HG02588 (cell line): ENCODE results near the gene PHLDB2.

Experiments
- ATAC-seq: cut with Tn5 transposase; IDR thresholded peaks from one replicate; pipeline ENCODE4 v1.9.1; 2021; ENCODE audit warnings: mild to moderate bottlenecking, moderate library complexity; ENCODE audit not compliant: unreplicated experiment

Gene PHLDB2

GRCh38 chr3:111882194-111882593, 23.1 kb downstream of the PHLDB2 start:
- no peak for ATAC-seq

DNA sequence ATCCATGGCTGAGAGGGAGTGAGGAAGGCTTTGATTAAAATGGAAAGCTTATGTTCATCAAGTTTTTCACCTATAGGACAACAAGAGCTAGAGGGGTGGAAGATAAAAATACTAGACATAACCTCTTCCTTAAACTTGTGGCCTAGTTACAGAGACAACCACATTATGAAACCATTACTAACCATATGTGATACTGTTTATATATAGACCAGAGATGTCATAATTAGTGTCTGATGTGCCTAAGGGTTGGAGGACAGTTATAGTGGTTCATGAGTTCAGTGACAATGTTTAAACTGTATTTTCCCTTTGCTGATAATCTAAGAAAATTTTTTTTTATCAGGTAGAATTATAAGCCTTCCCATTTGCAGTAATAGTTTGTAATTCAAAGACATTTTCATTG, 23.7 kb downstream of the PHLDB2 start:
- ATAC-seq: peak; percentile 85

- ATAC-seq: no peak
These were observed 25.4 kb downstream of the PHLDB2 start for GRCh38 chr3:111884411-111885018.

DNA sequence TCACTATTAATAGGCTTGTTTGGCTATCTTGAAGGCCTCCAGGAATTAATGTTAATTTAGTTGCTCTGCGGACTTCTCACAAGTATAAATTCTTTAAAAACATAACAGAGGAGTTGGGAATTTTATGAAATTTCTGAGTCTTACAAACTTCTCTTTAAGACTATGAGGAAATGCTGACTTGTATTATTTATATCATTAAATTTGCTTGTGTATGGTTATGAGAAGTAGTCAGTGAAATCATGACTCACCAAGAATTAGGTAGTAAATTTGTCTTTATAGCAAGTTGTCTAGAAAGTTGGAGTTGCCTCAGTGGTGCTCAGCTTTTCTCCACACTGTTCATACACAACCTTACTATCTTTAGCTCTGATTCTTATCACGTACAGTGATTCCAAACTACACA, 26.5 kb downstream of the PHLDB2 start:
- ATAC-seq: no peak

DNA sequence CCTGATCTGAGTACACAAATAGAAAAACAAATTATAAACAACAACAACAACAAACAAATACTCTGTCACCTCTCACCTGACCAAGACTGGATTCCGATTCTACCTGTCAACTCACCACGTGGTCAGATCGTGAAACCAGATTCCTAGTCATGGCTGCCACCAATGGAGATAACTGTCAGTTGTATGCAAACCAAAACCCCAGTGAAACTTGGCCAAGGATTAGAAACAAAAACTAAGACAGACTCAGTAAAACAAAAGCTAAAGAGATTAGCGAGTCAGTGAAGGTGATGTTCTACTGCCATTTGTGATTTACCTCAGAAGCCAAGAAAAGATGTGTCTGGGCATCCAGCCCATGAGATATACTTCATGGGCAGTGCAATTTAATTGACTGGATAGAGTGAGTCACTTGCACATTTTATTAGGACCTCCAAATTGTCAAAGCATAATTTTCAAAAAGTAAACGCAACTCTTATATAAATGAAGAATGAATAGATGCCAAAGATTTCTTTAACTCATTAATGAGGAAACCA, 31.1 kb downstream of the PHLDB2 start:
- no peak for ATAC-seq

DNA sequence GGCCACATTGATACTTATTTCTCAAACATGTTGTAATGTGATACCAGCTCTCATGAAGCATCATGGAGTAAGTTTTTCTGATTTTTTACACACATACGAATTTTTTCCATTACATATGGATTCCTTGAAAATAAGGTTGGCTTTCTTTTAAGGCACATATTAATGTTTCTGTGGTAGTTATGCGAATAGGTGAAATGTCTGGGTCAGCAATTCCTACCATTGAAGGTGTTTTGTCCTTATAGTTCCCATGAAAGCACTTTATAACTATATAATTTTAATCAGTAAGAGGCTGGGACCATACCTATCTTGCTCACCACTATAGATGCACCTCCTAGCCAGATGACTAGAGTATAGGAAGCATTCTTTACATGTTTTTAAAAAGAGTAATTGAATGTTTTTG, 33.0 kb downstream of the PHLDB2 start:
- no peak for ATAC-seq

GRCh38 chr3:111895071-111895470, 36.0 kb downstream of the PHLDB2 start:
- no peak for ATAC-seq

DNA sequence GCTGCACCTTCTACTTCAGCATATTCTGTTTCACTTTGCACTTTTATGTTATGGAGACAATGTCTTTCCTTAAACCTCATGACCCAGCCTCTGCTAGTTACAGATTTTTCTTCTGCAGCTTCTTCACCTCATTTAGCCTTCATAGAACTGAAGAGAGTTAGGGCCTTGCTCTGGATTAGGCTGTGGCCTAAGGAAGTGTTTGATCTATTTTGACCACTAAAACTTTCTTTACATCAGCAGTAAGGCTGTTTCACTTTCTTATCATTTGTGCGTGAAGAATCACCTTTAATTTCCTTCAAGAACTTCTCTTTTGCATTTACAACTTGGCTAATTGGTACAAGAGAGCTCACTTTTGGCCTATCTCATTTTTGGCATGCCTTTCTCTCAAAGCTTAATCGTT, 40.9 kb downstream of the PHLDB2 start:
- no peak for ATAC-seq

- no peak for ATAC-seq
These were observed 42.6 kb downstream of the PHLDB2 start for GRCh38 chr3:111901637-111902036.

GRCh38 chr3:111902534-111902933, 43.5 kb downstream of the PHLDB2 start:
- no peak for ATAC-seq

DNA sequence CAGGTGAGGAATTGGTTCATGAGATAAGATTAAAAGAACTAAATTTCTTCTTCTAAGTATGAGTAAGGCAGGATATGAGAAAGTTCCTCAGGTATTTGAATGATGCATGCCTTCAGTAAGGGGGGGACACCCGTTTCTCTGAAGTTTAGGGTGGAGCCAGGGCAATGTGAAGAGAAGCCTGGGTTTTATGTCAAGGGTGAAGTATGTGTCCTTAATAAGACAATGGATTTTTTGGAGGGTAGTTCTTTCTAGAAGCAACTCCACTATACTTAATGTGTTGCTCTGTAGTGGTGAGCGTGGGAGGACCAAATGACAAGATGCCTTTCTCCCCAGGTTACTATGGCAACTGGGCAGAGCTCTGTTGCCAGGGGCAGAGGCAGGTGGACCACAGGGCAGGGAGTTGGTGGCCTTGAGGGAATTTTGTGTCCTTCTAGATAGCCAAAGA, 44.0 kb downstream of the PHLDB2 start:
- no peak for ATAC-seq

DNA sequence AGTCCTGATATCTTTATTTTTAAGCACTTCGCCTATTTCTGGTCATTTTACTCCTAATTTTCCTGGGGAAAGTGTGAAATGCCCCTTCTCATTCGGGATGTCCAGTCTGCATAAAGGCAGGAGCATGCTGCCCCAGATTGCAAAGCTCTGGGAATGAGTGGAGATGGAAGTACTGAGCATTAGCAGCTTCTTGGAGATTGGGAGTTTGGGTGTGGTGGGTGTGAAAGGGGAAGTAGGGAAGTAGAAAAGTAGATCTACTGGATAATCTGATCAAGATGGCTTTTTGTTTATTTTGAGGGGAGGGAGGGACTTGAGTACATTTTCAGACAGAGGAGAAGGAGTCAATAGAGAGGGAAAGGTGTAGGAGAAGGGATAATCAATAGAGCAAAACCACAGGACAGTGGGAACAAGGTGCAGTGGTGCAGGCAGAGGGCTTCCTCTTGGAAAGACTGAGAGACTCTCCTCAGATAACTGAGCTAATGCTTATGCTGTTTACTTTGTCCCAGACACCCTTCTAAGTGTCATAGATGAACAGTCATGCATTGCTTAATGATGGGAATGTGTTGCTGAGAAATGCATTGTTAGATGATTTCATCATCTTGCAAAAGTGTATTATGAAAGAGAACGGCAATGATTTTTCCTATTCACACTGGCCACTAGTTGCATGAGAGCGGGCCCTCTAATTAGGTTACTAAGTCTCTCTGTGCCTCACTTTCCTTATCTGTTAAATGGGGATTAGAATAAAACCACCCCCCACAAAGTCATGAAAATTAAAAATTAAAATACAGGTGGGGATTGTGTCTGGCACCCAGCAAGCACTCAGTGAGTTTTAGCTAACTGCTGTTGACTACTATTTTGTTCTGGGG, 45.5 kb downstream of the PHLDB2 start:
- ATAC-seq: no peak

- ATAC-seq: no peak
These were observed 47.6 kb downstream of the PHLDB2 start for GRCh38 chr3:111906656-111907055.

GRCh38 chr3:111907151-111907550, 48.1 kb downstream of the PHLDB2 start:
- no peak for ATAC-seq

GRCh38 chr3:111910806-111911205, 51.7 kb downstream of the PHLDB2 start:
- no peak for ATAC-seq

- no peak for ATAC-seq
These were observed 52.4 kb downstream of the PHLDB2 start for GRCh38 chr3:111911446-111911845.

DNA sequence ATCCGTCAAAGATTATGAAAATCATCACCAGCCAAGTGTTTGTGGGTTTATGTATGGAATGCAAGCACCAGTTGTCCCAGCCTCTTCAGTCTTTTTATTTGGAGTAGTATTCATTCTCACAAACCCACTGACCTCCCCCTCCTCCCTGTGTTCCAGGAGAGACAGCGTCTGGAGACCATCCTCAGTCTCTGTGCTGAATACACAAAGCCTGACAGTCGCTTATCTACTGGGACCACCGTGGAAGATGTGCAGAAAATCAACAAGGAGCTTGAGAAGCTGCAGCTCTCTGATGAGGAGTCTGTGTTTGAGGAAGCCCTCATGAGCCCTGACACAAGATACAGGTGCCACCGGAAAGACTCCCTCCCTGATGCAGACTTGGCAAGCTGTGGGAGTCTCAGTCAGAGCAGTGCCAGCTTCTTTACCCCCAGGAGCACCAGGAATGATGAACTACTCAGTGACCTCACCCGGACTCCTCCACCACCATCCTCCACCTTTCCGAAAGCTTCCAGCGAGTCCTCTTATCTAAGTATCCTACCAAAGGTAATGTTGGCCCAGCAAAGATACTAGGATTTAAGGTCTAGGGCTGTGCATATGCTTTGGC, 54.2 kb downstream of the PHLDB2 start:
- ATAC-seq: no peak

- no peak for ATAC-seq
These were observed 56.8 kb downstream of the PHLDB2 start for GRCh38 chr3:111915905-111916304.

GRCh38 chr3:111917300-111917699, 58.2 kb downstream of the PHLDB2 start:
- no peak for ATAC-seq

GRCh38 chr3:111919370-111920065, 60.5 kb downstream of the PHLDB2 start:
- ATAC-seq: no peak

GRCh38 chr3:111921181-111921580, 62.1 kb downstream of the PHLDB2 start:
- ATAC-seq: no peak
